ENCODE measurements around the gene LHFPL3. TPM values are rescaled to one million over a fixed set of nuclear protein-coding genes. Genes with fewer than 3 reads are reported as not detected.

The LHFPL3 gene
- total and polyA plus RNA-seq, 9 of the 15 experiments (the other 6 are each of a cell fraction or from before 2014, with no cell fraction given): 0.21 to 0.52 TPM; not detected in 7

- CTCF ChIA-PET (ENCODE audit: low intra/inter-chr PET ratio): no interaction called here
- 0% methylated on average over 3 of the region's 3 CpGs for WGBS (ENCODE audit: insufficient coverage, low coverage, missing lambda C conversion rate)
- ATAC-seq (no peak), FAIRE-seq (no peak), DNase-seq (ENCODE audit: extremely low read depth in 1 of 4, low spot score in 3 of 4) (no peak)
- BruUV-seq (replicated peaks): no TSS peak
- Histone ChIP-seq H2AFZ (ENCODE audit: low read depth, low read length) (no peak overlapping the region), H3K79me2 (ENCODE audit: control insufficient read depth, insufficient read depth, low read length) (no peaks in the 10 kb centered on the region), H3K27me3 (ENCODE audit: control insufficient read depth in 2 of 2, insufficient read depth in 2 of 2, low read length in 2 of 2) (peaks cover 3 to 6% of the 10 kb centered on the region in 2 experiments; a peak in 3 of 5 replicates), H3K27ac (ENCODE audit: extremely low read depth, low read depth, low read length) (no peak overlapping the region), H3K4me3 (no peak overlapping the region), H3K9me3 (replicated peaks; ENCODE audit: control insufficient read depth, insufficient read depth, low read depth, low read length) (no peaks in the 10 kb centered on the region), H3K4me1 (replicated peaks in 1 of 2; ENCODE audit: control insufficient read depth in 2 of 2, insufficient read depth in 2 of 2, low read length in 2 of 2) (no peaks in the 10 kb centered on the region), H3K9ac (ENCODE audit: insufficient read depth in 1 of 2, low read depth in 2 of 2, low read length in 2 of 2) (no peak overlapping the region), H3K4me2 (ENCODE audit: insufficient read depth, low read length) (no peak overlapping the region), H3K36me3 (ENCODE audit: control insufficient read depth, insufficient read depth, low read length) (no peaks in the 10 kb centered on the region), H3K9me1 (ENCODE audit: control insufficient read depth, insufficient read depth, low read length) (no peaks in the 10 kb centered on the region), H4K20me1 (replicated peaks; ENCODE audit: control insufficient read depth, insufficient read depth, low read length) (no peaks in the 10 kb centered on the region)
- TF ChIP-seq NR0B1 (IDR thresholded peaks at IDR 0.05; ENCODE audit: partially characterized antibody) (no peak), PHF20 (IDR thresholded peaks at IDR 0.05; ENCODE audit: partially characterized antibody) (no peak)
- intact Hi-C loops (cut with micrococcal nuclease): no loop called here
- in situ Hi-C loops (cut with MboI): no loop called here
- POLR2A ChIA-PET: no interaction called here
Measured at GRCh38 chr7:104794154-104794553, 465.8 kb downstream of the LHFPL3 start.

- ATAC-seq (no peak), FAIRE-seq (no peak), DNase-seq (ENCODE audit: extremely low read depth in 1 of 4, low spot score in 3 of 4) (no peak)
- H3K79me2 ChIP-seq (ENCODE audit: control insufficient read depth, insufficient read depth, low read length): no peaks in the 10 kb centered on the region
- no peak overlapping the region for H3K9ac ChIP-seq (ENCODE audit: insufficient read depth in 1 of 2, low read depth in 2 of 2, low read length in 2 of 2)
- H3K9me1 ChIP-seq (ENCODE audit: control insufficient read depth, insufficient read depth, low read length): no peaks in the 10 kb centered on the region
- intact Hi-C loops (cut with micrococcal nuclease): no loop called here
- CTCF ChIA-PET (ENCODE audit: low intra/inter-chr PET ratio): no interaction called here
- no peaks in the 10 kb centered on the region for H3K9me3 ChIP-seq (replicated peaks; ENCODE audit: control insufficient read depth, insufficient read depth, low read depth, low read length)
- no peak overlapping the region for H3K4me3 ChIP-seq
- no TSS peak for BruUV-seq (replicated peaks)
- TF ChIP-seq ZNF75A (CRISPR knock-in tag; IDR thresholded peaks at IDR 0.05): no peak
- H3K36me3 ChIP-seq (ENCODE audit: control insufficient read depth, insufficient read depth, low read length): no peaks in the 10 kb centered on the region
- POLR2A ChIA-PET: no interaction called here
- H3K4me2 ChIP-seq (ENCODE audit: insufficient read depth, low read length): no peak overlapping the region
- no peaks in the 10 kb centered on the region for H3K4me1 ChIP-seq (replicated peaks in 1 of 2; ENCODE audit: control insufficient read depth in 2 of 2, insufficient read depth in 2 of 2, low read length in 2 of 2)
- in situ Hi-C loops (cut with MboI): no loop called here
- H3K27me3 ChIP-seq (ENCODE audit: control insufficient read depth in 2 of 2, insufficient read depth in 2 of 2, low read length in 2 of 2): peaks cover 3 to 10% of the 10 kb centered on the region in 2 experiments; a peak in 3 of 5 replicates
- no peak overlapping the region for H2AFZ ChIP-seq (ENCODE audit: low read depth, low read length)
- WGBS (ENCODE audit: insufficient coverage, low coverage, missing lambda C conversion rate): 0% methylated on average over 3 of the region's 3 CpGs
- H3K27ac ChIP-seq (ENCODE audit: extremely low read depth, low read depth, low read length): no peak overlapping the region
- no peaks in the 10 kb centered on the region for H4K20me1 ChIP-seq (replicated peaks; ENCODE audit: control insufficient read depth, insufficient read depth, low read length)
Measured at GRCh38 chr7:104794589-104794988, 466.2 kb downstream of the LHFPL3 start.

All from K562 (cell line).